Measurements from ENCODE around the gene PTER.

DNA sequence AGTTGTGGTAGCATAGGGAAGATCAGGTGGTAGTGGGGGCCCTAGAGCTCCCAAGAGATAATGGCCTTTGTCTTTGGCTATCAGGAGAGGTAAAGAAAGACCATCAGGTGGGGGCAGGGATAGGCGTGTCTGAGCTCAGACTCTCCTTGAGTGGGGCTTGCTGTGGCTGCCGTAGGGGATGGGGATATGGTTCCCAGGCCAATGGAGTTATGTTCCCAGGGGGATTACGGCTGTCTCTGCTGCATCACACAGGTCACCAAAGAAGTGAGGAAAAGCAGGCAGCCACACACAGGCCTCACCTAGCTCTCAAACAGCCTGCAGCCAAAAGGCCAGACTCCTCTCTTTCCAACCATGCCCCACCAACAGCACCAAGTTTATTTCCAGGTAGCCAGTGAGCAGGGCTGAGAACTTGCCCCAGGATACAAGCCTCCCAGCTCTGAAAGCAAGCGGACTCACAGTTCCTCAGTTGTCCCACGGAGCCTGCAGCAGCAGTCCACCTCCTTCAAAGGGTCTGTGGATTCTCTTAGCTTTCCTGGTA is 122.5 kb downstream of the PTER start:
- TF ChIP-seq, protein P1, sequence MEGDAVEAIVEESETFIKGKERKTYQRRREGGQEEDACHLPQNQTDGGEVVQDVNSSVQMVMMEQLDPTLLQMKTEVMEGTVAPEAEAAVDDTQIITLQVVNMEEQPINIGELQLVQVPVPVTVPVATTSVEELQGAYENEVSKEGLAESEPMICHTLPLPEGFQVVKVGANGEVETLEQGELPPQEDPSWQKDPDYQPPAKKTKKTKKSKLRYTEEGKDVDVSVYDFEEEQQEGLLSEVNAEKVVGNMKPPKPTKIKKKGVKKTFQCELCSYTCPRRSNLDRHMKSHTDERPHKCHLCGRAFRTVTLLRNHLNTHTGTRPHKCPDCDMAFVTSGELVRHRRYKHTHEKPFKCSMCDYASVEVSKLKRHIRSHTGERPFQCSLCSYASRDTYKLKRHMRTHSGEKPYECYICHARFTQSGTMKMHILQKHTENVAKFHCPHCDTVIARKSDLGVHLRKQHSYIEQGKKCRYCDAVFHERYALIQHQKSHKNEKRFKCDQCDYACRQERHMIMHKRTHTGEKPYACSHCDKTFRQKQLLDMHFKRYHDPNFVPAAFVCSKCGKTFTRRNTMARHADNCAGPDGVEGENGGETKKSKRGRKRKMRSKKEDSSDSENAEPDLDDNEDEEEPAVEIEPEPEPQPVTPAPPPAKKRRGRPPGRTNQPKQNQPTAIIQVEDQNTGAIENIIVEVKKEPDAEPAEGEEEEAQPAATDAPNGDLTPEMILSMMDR (conservative IDR thresholded peaks at IDR 0.05; ENCODE audit: low read depth, low read length), result no peak
- TF ChIP-seq POLR2A (IDR thresholded peaks at IDR 0.05; ENCODE audit: low read depth, low read length) (no peak), FOS (IDR thresholded peaks at IDR 0.05; ENCODE audit: low read depth, low read length) (no peak), BHLHE40 (IDR thresholded peaks at IDR 0.05; ENCODE audit: low read depth, low read length) (no peak), MXI1 (IDR thresholded peaks at IDR 0.05; ENCODE audit: borderline replicate concordance, low read depth, low read length) (no peak), RAD21 (IDR thresholded peaks at IDR 0.05; ENCODE audit: low read length) (no peak), NFE2L2 (IDR thresholded peaks at IDR 0.05; ENCODE audit: low read depth, low read length) (no peak), MAFK (IDR thresholded peaks at IDR 0.05; ENCODE audit: low read depth, low read length) (no peak), RFX5 (IDR thresholded peaks at IDR 0.05; ENCODE audit: low read depth, low read length) (no peak), MAZ (IDR thresholded peaks at IDR 0.05; ENCODE audit: borderline replicate concordance, low read depth, low read length) (no peak), CEBPB (IDR thresholded peaks at IDR 0.05; ENCODE audit: low read depth, low read length) (no peak), CHD1 (IDR thresholded peaks at IDR 0.05; ENCODE audit: low read depth, low read length) (no peak)
- TF ChIP-seq, protein P2, sequence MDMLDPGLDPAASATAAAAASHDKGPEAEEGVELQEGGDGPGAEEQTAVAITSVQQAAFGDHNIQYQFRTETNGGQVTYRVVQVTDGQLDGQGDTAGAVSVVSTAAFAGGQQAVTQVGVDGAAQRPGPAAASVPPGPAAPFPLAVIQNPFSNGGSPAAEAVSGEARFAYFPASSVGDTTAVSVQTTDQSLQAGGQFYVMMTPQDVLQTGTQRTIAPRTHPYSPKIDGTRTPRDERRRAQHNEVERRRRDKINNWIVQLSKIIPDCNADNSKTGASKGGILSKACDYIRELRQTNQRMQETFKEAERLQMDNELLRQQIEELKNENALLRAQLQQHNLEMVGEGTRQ (IDR thresholded peaks at IDR 0.05; ENCODE audit: low read depth, low read length), result no peak
